NB4 (cell line): ENCODE data around the gene HNF1A.

ENCODE experiments used
- CTCF ChIP-seq: IDR thresholded peaks from one replicate; pipeline ENCODE4 v1.5.1; 2012; ENCODE audit warnings: low read depth, low read length
- POLR2A ChIP-seq: IDR thresholded peaks from 2 replicates; pipeline ENCODE4 v1.6.1; 2011; ENCODE audit warnings: mild to moderate bottlenecking; ENCODE audit not compliant: insufficient read length; ENCODE audit errors: extremely low read depth

DNA sequence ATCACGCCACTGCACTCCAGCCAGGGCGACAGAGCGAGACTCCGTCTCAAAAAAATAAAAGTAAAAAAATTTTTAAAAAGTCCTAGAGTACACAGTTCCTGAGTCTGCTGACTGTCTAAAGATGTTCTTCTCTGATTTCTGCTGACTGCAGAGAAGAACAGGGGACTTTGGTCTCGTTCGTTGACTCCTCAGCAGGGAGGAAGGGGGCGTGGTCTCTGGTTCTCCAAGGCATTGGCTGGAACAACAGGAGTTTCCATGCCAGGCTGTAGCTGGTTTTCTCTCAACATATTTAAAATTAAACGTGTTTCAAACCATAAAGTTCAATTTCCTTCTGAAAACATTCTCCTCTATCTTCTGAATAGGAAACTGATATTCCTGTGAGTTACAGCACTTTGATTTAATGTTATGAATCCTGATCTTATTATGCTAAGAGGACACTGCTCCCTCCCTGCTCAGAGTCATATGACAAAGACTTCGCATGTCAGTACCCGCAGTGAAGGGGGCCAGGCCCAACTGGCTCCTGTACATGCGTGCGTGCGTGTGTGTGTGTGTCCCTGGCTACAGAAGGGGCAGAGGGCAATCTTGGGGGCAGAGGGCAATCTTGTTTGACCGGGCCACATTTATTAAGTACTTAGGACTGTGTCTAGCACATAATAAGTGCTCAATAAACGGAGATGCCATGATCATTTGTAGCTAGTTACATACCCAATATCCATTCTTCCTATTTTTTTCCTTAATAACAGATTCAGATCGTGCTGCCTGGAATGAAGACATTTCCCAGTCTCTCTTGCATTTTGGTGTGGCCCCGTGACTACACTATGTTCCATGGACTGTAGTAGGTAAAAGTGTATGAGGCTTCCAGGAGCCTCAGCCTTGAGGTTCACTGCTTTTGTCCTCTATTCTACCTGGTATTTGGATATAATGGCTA lies 16.5 kb upstream of the HNF1A start:
- TF ChIP-seq CTCF = no peak
- no peak for TF ChIP-seq POLR2A
